CD4-positive, alpha-beta T cell treated with Interferon gamma for 1 hour (primary cell): ENCODE data around the gene KCNQ5.

Source experiments
- DNase-seq: peaks from one replicate; pipeline ENCODE4 v3.0.0-alpha.2; 2020

Gene KCNQ5

GRCh38 chr6:72683797-72684196 lies 61.9 kb downstream of the KCNQ5 start:
- DNase-seq, result no peak

- no peak for DNase-seq
These were observed 67.5 kb downstream of the KCNQ5 start for GRCh38 chr6:72689107-72689954.

GRCh38 chr6:72691249-72691648 lies 69.4 kb downstream of the KCNQ5 start:
- DNase-seq, result no peak

DNA sequence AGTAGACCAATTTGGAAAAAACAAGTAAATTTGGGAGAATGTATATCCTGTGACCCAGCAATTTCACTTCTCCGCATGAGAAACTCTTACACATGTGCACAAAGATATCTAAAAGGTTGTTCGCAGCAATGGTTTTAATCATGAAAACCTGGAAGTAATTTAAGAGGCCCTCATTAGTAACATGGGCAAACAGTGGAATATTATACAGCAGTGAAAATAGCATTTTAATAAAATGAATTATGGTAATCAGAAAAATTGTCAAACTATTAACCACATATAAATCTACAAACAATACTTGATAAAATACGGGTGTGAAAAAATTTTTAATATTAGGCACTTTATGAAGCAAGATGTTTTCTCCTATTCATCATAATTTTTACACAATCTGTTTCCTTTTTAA lies 74.2 kb downstream of the KCNQ5 start:
- no peak for DNase-seq

DNA sequence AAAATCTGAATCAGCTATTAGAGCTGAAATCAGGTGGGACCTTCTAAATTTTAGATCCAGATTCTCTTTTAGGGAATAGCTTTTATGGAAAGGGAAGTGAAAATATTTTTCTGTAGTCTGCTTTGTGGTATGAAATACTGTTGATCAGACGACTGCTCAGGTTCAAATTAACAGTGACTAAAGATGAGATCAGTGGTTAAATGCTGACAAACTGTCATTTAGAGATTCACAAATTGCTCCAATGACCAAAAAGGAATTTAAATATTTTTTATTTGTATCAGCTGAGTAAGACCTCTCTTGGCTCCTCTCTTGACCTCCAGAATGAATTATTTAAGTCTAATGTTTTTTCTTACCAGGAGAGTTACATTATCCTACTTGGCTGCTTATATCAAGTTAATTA lies 77.3 kb downstream of the KCNQ5 start:
- DNase-seq, result no peak

- DNase-seq, result no peak
These were observed 80.6 kb downstream of the KCNQ5 start for GRCh38 chr6:72702421-72702820.

DNA sequence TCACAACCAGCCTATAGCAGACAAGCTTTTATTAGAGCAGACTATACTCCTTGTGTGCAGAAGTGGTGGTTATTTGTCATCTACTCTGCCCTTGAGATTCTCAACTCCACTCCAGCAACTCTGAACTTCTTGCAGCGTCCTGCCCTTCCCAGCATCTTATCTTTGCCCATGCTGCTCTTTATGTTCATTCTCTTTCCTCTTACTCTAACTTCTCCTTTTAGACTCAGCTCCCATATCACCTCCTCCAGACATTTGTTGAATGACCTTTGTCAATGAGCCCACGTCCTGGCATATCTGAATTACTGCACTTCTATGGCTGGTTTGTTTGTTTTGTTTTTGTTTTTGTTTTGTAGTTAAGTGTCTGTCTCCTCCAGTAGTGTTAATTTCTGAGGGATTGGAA lies 81.2 kb downstream of the KCNQ5 start:
- no peak for DNase-seq

- DNase-seq, result no peak
These were observed 83.1 kb downstream of the KCNQ5 start for GRCh38 chr6:72704979-72705378.

DNA sequence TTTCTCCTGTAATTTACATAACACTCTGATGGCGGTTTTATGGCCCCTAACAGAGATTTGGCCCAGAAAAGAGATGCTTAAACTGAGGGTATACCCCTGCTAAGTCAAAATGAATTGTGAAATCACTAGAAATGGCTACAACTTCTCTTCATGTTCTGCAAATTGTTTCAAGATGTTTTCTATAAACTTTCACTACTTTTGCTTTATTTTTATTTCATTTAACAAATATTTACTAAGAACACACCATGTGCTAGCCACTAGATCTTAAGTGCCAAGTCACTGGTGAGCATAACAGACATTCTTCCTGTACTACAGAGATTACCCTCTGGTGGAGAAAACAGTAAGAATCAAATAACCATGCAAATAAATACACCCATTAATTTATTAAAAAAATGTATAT lies 87.6 kb downstream of the KCNQ5 start:
- DNase-seq, result no peak

- no peak for DNase-seq
These were observed 89.9 kb downstream of the KCNQ5 start for GRCh38 chr6:72711731-72712130.

DNA sequence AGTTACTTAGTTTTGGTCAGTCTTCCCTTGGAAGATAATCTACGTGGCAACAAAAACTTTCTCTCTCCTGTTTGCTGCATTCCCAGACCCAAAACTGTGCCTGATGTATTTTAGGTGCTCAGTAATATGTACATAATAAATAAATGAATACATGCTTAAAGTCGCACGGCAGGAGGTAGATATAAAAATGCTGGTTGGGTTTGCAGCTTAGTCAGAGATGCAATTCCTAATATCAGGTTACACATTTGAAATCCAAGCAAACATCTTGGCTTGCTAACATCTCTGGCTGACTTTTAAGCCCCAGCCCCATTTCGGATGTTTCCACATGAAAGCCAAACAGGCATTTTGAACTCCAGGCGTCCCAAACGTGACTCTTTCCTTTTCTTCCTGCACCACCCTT lies 91.0 kb downstream of the KCNQ5 start:
- no peak for DNase-seq

DNA sequence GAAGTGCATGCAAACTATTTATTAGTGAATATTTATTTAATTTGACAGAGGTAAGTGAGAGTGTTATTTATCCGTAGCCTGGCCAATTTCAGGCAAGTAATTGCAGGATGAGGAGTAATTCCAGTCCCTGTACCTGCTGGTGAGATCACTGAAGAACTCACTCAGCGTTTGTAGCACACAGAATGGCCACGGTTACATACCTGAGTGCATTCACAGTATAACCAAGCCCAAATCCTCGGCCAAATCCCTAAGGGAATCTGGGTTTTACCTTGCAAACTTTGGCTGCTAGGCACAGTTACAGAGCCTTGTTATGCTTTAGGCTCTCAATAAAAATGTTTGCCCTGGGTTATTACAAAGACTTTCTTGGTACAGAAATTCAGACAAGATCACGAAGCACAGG lies 93.3 kb downstream of the KCNQ5 start:
- DNase-seq, result no peak

DNA sequence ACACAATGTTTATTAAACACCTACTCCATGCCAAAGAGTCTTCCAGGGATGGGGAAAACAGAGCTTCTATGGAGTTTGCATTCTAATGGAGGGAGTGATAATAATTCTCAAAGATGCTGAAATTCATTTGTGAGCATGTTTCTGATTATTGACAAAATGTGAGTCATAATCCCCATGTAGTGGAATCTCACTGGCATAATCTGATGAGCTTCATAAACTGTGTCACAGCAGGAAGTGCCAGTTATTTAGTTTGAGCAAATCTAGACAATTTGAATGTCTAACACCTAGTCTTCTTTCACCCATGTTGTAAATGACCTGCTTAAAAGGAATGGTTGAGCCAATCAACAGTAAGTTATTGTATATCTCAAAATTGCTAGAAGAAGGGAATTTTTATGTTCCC lies 95.1 kb downstream of the KCNQ5 start:
- DNase-seq, result no peak

GRCh38 chr6:72720464-72720863 lies 98.6 kb downstream of the KCNQ5 start:
- DNase-seq, result no peak

DNA sequence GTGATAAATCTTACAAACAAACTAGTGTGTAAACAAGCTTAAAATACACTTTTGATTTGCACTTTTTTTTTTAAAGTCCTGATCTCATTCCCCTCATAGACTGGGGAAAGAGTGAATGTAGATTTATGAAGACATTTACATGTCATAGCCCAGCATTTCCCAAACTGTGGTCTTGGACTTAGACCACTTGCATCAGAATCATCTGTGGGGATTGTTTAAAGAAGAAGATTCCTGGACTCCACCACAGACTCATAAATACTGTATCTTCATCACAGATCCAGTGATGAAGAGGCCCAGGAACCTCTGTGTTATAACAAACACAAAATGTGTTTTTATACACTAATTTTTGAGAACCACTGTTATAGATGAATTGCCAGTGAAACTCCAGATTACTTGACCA lies 99.5 kb downstream of the KCNQ5 start:
- no peak for DNase-seq

- no peak for DNase-seq
These were observed 102.7 kb downstream of the KCNQ5 start for GRCh38 chr6:72724545-72724944.

- DNase-seq, result no peak
These were observed 107.0 kb downstream of the KCNQ5 start for GRCh38 chr6:72728706-72729343.

DNA sequence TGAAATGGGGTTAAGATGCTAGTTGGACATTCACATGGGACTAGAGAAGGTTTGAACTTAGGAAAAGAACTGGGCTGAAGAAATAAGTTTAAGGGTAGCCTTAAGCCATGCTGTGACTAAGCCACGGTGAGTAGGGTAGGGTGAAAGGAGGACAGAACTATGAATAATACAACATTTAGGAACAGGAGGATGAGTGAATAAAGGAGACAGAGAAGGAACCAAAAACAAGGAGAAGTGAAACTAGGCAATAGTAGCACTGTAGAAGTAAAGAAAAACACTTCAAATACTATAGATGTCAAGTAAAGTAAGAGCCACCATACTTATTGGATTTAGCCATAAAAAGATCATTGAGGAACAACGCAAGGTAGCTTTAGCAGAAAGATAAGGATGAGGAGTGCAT lies 111.2 kb downstream of the KCNQ5 start:
- DNase-seq, result no peak

GRCh38 chr6:72738091-72738490 lies 116.2 kb downstream of the KCNQ5 start:
- no peak for DNase-seq

- DNase-seq, result no peak
These were observed 117.5 kb downstream of the KCNQ5 start for GRCh38 chr6:72739368-72739779.

- DNase-seq, result no peak
These were observed 118.3 kb downstream of the KCNQ5 start for GRCh38 chr6:72740135-72740534.

DNA sequence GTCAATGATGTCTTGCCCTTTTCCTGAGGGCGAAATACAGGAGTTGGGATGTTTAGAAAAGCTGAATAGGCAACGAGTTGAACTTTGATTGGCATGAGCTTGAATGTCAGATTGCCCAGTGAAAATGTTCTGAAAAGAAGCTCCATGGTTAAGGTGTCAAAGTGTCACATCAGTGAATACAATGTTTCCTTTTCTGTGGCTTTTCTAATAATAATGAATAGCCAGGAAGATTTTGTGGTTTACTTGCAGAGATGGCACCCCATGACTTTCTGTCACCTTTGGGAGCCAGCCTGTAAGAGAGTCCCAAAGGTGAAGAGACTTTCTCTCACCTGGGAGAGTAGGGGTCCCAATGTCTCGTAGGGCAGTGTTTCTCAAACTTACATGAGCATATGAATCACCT lies 119.2 kb downstream of the KCNQ5 start:
- DNase-seq, result no peak

DNA sequence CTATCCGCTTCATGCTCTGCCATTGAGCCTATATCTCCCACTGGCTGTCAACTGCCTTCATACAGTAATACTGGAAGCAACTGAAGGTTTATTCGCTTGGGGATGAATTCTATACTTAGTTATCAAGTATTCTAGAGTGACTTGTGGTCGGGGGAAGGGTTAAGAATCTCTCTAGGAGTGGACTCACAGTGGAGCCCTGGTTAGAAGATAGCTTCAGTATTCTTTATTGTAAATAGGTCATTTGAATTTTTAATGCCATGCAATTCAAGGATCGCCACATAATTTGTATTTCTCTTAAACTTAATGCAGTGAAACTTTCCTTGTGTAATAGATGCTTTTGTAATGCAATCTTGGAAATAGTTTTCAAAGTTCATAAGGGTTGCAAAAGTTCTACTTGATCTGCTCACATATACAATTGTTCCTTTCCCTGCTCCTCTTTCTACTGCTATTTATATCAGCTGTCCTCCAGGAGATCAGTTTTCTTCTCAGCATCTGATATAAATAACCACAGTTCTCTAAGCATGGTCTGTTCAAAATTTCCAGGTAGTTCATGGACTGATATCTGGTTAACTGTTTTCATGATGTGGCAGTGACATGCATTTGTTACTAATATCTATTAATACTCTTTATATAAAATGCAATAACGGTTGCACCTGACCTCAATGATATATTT lies 120.3 kb downstream of the KCNQ5 start:
- DNase-seq, result no peak

DNA sequence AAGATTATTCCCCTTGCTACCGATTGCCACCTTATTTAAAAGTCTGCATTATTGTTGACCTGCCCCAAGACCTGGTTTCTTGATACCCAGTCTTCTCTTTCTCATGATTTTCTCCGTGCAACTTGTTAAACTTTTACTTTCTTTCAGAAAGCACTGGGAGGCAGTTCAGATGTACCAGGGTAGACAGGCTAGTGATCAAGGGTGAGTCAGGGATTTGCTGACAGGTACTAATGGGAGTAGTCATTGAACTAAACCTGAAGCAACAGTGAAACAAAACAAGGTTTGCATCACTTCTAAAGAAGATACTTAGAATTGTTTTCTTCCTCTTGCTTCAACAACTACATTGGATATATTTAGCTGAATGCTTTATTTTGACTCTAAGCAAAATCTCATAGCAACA lies 124.4 kb downstream of the KCNQ5 start:
- DNase-seq, result no peak
